Heart left ventricle (tissue), 16 donors: ENCODE data around the gene MAP2K5. TPM values are rescaled to one million over a fixed set of nuclear protein-coding genes. Genes with fewer than 3 reads are reported as not detected.

Source experiments
- ATAC-seq, 4 donors: fragments of 200-7000 bp; cut with Tn5 transposase; one replicate each; pipeline ENCODE4 v1.9.1; 2020 to 2022; ENCODE audit warnings: moderate library complexity in 4 of 4, mild to moderate bottlenecking in 3 of 4, moderate number of reproducible peaks in 1 of 4
- DNase-seq, 5 donors: peaks; one replicate each; pipeline ENCODE4 v3.0.0-alpha.2; 2020
- H3K27ac ChIP-seq, 12 donors: fragments of 200-600 bp; sonication (generic) in 4 of 12; one replicate each; pipeline versions ENCODE4 v1.5.0 to v1.8.0; 2016 to 2022; ENCODE audit warnings: mild to moderate bottlenecking in 2 of 12
- H3K27me3 ChIP-seq, 9 donors: fragments of 200-600 bp; sonication (generic) in 2 of 9; one replicate each; pipeline versions ENCODE4 v1.5.1 to v1.8.0; 2016 to 2022; ENCODE audit warnings: mild to moderate bottlenecking in 3 of 9
- H3K36me3 ChIP-seq, 9 donors: fragments of 200-600 bp; sonication (generic) in 2 of 9; one replicate each; pipeline versions ENCODE4 v1.5.0 to v1.8.0; 2018 to 2022; ENCODE audit warnings: mild to moderate bottlenecking in 2 of 9
- H3K4me1 ChIP-seq, 12 donors: fragments of 200-600 bp; sonication (generic) in 4 of 12; one replicate each; pipeline versions ENCODE4 v1.5.0 to v1.8.0; 2016 to 2022; ENCODE audit warnings: mild to moderate bottlenecking in 3 of 12
- H3K4me3 ChIP-seq, 12 donors: fragments of 200-600 bp; sonication (generic) in 4 of 12; one replicate each; pipeline versions ENCODE4 v1.5.0 to v1.8.0; 2017 to 2022; ENCODE audit warnings: mild to moderate bottlenecking in 9 of 12, moderate library complexity in 4 of 12
- H3K9me3 ChIP-seq, 12 donors: fragments of 200-600 bp; sonication (generic) in 4 of 12; one replicate each; pipeline versions ENCODE4 v1.5.0 to v1.8.0; 2016 to 2022; ENCODE audit warnings: mild to moderate bottlenecking in 1 of 12
- POLR2A ChIP-seq, 2 donors: fragments of 450-650 bp; IDR thresholded peaks; one replicate each; pipeline ENCODE4 v1.6.1; 2017; ENCODE audit warnings: antibody characterized with exemption in 2 of 2, mild to moderate bottlenecking in 2 of 2, moderate library complexity in 2 of 2
- WGBS, 4 donors: extraction: QIAGEN DNeasy Blood & Tissue Kit in 2 of 4; methylation state at CpG; one replicate each; pipeline versions ENCODE4 v1.1.5 to v1.1.7; 2013 to 2018; 5-methylcytosine and 5-hydroxymethylcytosine counted together
- intact Hi-C, 10 donors: fragments of 100-400 bp; cut with DNase I; formaldehyde crosslinking; loops; one replicate each; pipeline versions ENCODE4 v1.11.1 to v1.14.2; 2022
- polyA plus RNA-seq, 2 donors: library from polyadenylated mRNA; stranded (reverse); fragments of 200-250 nt; gene quantifications; one replicate each; pipeline ENCODE4 v1.2.3, GENCODE V29; 2013
- total RNA-seq, 9 donors: library from RNA; depleted of rRNA in 2 of 9; stranded (reverse); fragments of >200 nt in 2 of 9; fragmentation: NEBNext Ultra II Directional in 3 of 9; extraction: Animal tissue kit (Norgen Biotek cat#: 25700) in 3 of 9; gene quantifications; one replicate each; pipeline versions ENCODE4 v1.1.0 to v1.2.4, GENCODE V29; 2016 to 2023
- TF ChIP-seq, protein P1 (sequence below), 12 donors: fragments of 200-600 bp; sonication (generic) in 4 of 12; IDR thresholded peaks; one replicate each; pipeline versions ENCODE4 v1.5.0 to v1.8.0; 2018 to 2022; ENCODE audit warnings: antibody characterized with exemption in 12 of 12, mild to moderate bottlenecking in 5 of 12
- donor health status: ischemic (EF 13 %, LVEDD 7.1; RV severe dilation, severe dysfunction).
- donor health status: healthy with polysubstance abuse.
- donor health status: DM: no; HTN: yes; CAD: no.
- donor health status: DM: no; HTN: no; CAD: no.
- donor health status: ischemic (EF 25% LVEDD 6.9; RV normal size, moderate dysfunction).
- donor health status: ischemic (EF 25% LVEDD 5.7; RV mildly dilated, moderate dysfunction).
- donor health status: healthy.
- donor health status: DM: yes; HTN: yes; CAD: no.
- donor health status: ischemic (EF 35%, LVEDD 5.7; RV mildly dilated, moderate dysfunction).
- donor health status: nonischemic (EF 11% LVEDD 7.7; RV severe dilation, severe dysfunction).
- donor health status: DM: yes; HTN: yes; CAD: no.
- donor health status: PGD.
- donor health status: ischemic (EF 29% LVEDD 5.4; RV normal size, mild dysfunction).
- donor health status: nonischemic (EF 23%, LVEDD 6.1; RV moderate dilation, normal function).

The MAP2K5 gene
- total and polyA plus RNA-seq, 11 donors = 8.1 to 32.0 (median 19.1) TPM

- intact Hi-C loops = loop anchor here in 4 of 10 donors (5.0 to 10.0 kb wide), 3 partner anchors 90 to 293 kb away; no protein-coding TSS in a partner anchor
- no peak overlapping the region for H3K27ac ChIP-seq
- TF ChIP-seq, protein P1, sequence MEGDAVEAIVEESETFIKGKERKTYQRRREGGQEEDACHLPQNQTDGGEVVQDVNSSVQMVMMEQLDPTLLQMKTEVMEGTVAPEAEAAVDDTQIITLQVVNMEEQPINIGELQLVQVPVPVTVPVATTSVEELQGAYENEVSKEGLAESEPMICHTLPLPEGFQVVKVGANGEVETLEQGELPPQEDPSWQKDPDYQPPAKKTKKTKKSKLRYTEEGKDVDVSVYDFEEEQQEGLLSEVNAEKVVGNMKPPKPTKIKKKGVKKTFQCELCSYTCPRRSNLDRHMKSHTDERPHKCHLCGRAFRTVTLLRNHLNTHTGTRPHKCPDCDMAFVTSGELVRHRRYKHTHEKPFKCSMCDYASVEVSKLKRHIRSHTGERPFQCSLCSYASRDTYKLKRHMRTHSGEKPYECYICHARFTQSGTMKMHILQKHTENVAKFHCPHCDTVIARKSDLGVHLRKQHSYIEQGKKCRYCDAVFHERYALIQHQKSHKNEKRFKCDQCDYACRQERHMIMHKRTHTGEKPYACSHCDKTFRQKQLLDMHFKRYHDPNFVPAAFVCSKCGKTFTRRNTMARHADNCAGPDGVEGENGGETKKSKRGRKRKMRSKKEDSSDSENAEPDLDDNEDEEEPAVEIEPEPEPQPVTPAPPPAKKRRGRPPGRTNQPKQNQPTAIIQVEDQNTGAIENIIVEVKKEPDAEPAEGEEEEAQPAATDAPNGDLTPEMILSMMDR (IDR thresholded peaks at IDR 0.05) = no peak
- no peak for TF ChIP-seq POLR2A (IDR thresholded peaks at IDR 0.05)
- ATAC-seq = no peak
- H3K27me3 ChIP-seq = no peaks in the 10 kb centered on the region
- 80 to 98% (median 92%) methylated on average over 3 of the region's 3 CpGs for WGBS, 4 donors
- H3K36me3 ChIP-seq = peaks cover 0 to 10% (median 0%) of the 10 kb centered on the region in 9 donors
- DNase-seq = no peak
- peaks cover 0 to 46% (median 29%) of the 10 kb centered on the region in 12 donors for H3K4me1 ChIP-seq
- no peaks in the 10 kb centered on the region for H3K9me3 ChIP-seq
- H3K4me3 ChIP-seq = no peak overlapping the region
Observed at GRCh38 chr15:67544475-67544874, 2.0 kb downstream of the MAP2K5 start.

DNA sequence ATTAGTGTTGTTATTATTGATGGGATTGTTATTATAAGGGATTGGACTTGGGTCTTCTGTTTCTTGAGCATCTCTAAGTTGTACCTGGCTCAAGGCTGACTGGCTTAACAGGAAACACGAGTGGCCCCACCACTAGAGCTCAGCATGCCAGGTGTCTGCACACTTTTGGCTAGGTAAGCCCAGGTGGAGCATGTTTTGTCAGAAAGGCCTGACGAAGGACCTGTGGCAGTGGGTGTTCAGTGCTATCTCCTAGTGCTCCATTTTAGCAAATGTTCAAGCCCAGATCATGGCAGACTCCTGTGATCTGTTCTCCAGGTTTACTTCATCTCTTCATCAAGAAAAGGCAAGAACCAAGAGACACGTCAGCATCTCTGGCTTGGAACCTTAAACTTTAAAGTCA lies 3.4 kb downstream of the MAP2K5 start:
- Histone ChIP-seq H3K9me3 (no peaks in the 10 kb centered on the region), H3K27me3 (no peaks in the 10 kb centered on the region), H3K27ac (no peak overlapping the region), H3K4me1 (peaks cover 0 to 49% (median 35%) of the 10 kb centered on the region in 12 donors), H3K4me3 (no peak overlapping the region), H3K36me3 (peaks cover 0 to 20% (median 7%) of the 10 kb centered on the region in 9 donors)
- TF ChIP-seq, protein P1 (IDR thresholded peaks at IDR 0.05) = no peak
- TF ChIP-seq POLR2A (IDR thresholded peaks at IDR 0.05) = no peak
- intact Hi-C loops = loop anchor here in 3 of 10 donors (10.0 kb wide), 2 partner anchors 91 to 289 kb away; no protein-coding TSS in a partner anchor
- ATAC-seq (no peak), DNase-seq (no peak)
- 69 to 90% (median 85%) methylated on average over 3 of the region's 3 CpGs for WGBS, 4 donors

- intact Hi-C loops = loop anchor here in 3 of 10 donors (10.0 kb wide), 2 partner anchors 92 to 288 kb away; no protein-coding TSS in a partner anchor
- no peak overlapping the region for H3K4me3 ChIP-seq
- TF ChIP-seq, protein P1 (IDR thresholded peaks at IDR 0.05) = no peak
- TF ChIP-seq POLR2A (IDR thresholded peaks at IDR 0.05) = no peak
- H3K36me3 ChIP-seq = peaks cover 0 to 30% (median 13%) of the 10 kb centered on the region in 9 donors
- DNase-seq (no peak), ATAC-seq (no peak)
- 83 to 93% (median 91%) methylated on average over 2 of the region's 2 CpGs for WGBS, 4 donors
- H3K4me1 ChIP-seq = peaks cover 0 to 49% (median 32%) of the 10 kb centered on the region in 12 donors
- no peaks in the 10 kb centered on the region for H3K9me3 ChIP-seq
- H3K27me3 ChIP-seq = no peaks in the 10 kb centered on the region
- H3K27ac ChIP-seq = no peak overlapping the region
Observed at GRCh38 chr15:67547064-67547463, 4.6 kb downstream of the MAP2K5 start.

GRCh38 chr15:67547836-67548235 lies 5.3 kb downstream of the MAP2K5 start:
- Histone ChIP-seq H3K4me1 (peaks cover 0 to 49% (median 32%) of the 10 kb centered on the region in 12 donors), H3K36me3 (peaks cover 0 to 35% (median 14%) of the 10 kb centered on the region in 9 donors), H3K27ac (peak overlapping the region in 2 of 12 donors; percentile 1 to 28), H3K9me3 (no peaks in the 10 kb centered on the region), H3K27me3 (no peaks in the 10 kb centered on the region), H3K4me3 (no peak overlapping the region)
- WGBS, 4 donors = 64 to 78% (median 67%) methylated on average over 3 of the region's 3 CpGs
- intact Hi-C loops = loop anchor here in 3 of 10 donors (10.0 kb wide), 2 partner anchors 93 to 287 kb away; no protein-coding TSS in a partner anchor
- DNase-seq (no peak), ATAC-seq (no peak)
- TF ChIP-seq POLR2A (IDR thresholded peaks at IDR 0.05) = no peak
